Left renal pelvis (tissue), 4 donors: ENCODE measurements around the gene SLC43A1. TPM values are rescaled to one million over a fixed set of nuclear protein-coding genes. Genes with fewer than 3 reads are reported as not detected.
"Not testable (repeated sequence)": the region's sequence is repeated elsewhere in the genome, so short reads cannot be mapped to it uniquely, and the experiment has no call there.

Source experiments
- DNase-seq, 4 donors: peaks; one replicate each; pipeline ENCODE4 v3.0.0-alpha.2; 2013; ENCODE audit warnings: low read depth in 4 of 4, low spot score in 3 of 4
- polyA plus RNA-seq, 4 donors: library from polyadenylated mRNA; unstranded; fragments of 120-200 nt; gene quantifications; one replicate each; pipeline ENCODE4 v1.2.1, GENCODE V29; 2013; ENCODE audit not compliant: insufficient read length in 4 of 4

Gene SLC43A1
- polyA plus RNA-seq: 1 to 10 TPM; 4.9 to 9.7 (median 6.5) TPM

DNA sequence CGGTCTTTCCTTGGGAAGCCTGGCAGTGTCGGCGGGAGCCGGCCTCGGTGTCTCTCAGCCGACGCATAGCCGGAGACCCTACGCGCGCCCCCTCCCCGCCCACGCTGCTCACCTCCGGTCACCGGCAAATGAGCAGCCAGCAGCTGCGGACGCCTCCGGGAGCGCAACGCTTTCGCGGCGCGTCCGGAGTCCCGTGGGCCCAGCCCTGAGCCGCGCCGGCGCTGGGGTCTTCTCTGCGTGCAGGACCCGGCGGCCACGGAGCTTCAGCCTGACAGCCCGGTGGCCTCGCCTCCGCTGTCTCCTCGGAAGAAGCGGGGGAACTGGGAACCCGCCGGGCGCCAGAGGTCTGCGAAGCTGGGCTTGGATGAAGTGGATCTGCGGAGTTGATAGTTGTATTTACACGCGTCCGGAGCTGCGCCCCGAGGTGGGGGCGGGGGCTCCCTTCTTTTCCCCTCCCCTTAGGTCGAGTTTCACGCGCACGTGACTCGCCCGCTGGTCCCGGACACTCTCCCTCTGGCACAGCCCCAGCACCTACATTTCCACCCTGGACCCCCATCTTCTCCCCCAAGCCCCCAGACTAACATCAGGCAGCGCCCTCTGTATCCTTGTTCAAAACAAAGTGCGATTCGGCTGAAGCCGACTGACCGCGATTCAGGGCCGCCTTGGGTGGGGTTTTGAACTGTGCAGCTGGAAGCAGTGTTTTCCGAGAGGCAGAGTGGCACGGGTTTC lies at the start of gene SLC43A1:
TSS of gene SLC43A1 (minus strand) at position 371 of the 729 bp plus-strand sequence. CDS start 1,591 bp downstream, outside the sequence.
- no peak for DNase-seq

DNA sequence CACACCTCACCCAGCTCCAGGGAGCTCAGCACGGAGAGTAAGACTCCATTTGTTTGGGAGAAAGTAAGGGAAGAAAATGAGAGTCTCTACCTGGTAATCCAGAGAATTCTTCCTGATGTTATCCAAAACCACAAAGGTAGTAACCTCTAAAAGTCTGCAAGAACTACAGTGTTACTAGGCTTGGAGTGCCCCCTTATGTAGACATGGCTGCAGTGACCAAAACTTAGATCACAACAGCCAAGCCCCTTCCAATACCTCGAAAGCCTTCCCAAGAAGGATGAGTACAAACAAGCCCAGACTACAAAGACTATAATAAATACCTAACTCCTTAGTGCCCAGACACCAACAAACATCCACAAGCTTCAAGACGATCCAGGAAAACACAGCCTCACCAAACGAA lies 47.1 kb upstream of the SLC43A1 start:
- DNase-seq: no peak

DNA sequence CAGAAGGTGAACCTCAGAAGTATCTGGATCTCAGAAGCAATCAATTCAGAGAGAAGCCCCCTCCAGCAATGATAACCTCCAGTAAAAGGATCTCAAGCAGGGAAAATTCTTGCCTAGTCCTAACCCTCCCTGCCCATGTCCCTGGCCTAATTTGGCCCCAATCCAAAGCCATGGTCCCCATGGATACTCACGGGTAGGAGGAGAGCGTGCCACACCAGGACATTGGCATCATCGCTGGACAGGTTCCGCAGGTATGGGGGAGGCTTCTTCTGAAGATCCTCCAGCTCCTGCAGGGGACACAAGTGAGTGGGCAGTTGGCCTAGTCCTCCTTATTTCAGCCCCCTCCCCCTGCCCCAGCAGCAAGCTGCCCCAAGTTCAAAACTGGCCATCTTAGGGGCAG lies 44.6 kb upstream of the SLC43A1 start:
- DNase-seq: no peak

DNA sequence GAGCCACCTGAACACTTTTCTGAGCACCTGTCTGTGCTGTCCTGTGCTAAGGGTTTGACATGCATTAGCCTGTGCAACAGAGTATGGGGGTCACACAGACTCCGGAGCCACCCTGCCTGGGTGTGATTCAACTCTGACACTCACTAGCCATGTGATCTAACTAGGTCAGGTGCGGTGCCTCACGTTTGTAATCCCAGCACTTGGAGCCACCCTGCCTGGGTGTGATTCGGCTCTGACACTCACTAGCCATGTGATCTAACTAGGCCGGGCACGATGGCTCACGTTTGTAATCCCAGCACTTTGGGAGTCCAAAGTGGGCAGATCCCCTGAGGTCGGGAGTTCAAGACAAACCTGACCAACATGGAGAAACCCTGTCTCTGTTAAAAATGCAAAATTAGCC lies 40.5 kb upstream of the SLC43A1 start:
- no peak for DNase-seq

DNA sequence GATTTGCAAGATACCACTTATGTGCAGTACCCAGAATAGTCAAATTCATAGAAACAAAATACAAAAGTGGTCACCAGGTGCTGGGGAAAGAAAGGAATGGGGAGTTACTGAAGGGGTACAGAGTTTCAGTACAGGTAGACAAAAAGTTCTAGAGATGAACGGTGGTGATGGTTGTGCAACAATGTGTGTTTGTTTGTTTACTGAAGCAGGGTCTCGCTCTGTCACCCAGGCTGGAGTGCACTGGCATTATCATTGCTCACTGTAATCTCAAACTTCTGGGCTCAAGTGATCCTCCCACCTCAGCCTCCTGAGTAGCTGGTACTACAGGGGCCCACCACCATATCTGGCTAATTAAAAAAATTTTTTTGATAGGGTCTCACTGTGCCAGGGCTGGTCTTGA lies 39.9 kb upstream of the SLC43A1 start:
- no peak for DNase-seq

DNA sequence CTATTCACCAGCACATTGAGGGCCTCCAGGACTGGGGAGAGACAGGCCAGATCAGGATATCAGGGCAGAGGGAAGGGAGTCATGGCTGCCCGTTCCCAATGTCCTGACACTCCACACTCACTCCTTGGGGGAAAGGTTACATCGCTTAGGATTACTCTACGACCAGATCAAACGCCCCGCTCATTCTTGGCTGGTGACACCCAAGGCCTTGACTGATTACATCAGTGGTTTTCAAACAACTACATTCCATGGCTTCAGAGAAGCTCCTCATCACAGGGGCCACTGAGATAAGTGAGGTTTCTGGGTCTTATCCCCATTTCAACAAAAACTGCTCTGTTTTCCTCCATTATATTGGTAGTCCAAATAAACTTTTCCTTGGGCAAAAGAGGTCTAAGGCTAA lies 37.0 kb upstream of the SLC43A1 start:
- no peak for DNase-seq

DNA sequence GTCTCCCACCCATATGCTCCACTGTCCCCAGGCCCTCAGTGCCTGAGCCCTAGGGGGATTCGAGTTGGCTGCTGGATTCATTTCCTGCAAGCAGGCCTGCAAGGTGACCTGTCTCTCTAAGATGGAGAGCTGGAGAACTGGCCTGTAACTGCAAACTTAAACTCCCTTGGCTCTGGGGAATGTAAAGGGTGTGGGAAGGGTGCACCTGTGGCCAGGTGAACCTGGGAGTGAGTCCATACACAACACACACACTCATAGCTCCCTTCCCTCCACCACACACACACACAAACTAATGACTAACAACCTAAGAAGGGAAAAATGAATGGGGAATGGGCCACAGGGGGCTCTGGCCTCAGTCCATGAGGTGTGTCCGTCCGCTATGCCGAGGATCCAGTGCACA lies 36.4 kb upstream of the SLC43A1 start:
- DNase-seq: no peak

DNA sequence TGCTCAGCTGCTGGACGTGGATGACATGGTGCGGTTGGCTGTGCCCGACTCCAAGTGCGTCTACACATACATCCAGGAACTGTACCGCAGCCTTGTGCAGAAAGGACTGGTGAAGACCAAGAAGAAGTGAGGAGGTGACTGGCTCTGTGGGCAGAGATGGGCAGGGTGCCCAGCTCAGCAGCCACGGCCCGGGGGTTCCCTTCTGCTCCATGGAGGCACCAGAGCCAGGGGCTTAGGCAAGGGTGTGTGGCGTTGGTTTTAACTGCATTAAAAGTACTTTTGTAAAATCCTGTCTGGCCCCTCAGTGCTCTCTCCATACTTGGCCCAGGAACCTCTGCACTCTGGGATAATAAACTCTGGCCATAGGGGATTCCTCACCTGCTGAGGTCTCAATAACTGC lies 34.5 kb upstream of the SLC43A1 start:
- no peak for DNase-seq

DNA sequence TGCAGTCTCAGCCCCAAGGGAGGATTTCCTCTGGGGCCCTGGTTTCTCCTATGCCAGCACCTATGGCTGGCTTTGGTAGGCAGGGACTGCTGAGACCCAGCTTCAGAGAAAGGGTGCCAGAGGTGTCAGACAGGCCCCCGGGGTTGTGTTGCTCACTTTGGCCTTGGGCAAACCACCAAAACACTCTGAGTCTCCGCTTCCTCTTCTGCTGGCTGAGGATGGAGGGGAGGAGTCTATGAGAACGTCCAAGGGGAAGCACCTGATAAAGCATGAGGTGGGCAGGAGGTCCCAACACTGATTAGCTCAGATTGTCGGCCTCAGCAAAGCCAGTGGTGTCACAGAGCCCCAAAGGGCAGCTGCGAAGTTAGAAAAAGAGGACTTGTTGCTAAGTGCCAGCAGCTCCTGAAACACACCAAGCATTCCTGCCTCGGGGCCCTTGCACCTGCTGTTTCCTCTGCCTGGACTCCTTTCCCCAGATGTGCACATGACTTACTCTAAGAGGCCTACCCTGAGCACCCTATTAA lies 32.4 kb upstream of the SLC43A1 start:
- DNase-seq: no peak

DNA sequence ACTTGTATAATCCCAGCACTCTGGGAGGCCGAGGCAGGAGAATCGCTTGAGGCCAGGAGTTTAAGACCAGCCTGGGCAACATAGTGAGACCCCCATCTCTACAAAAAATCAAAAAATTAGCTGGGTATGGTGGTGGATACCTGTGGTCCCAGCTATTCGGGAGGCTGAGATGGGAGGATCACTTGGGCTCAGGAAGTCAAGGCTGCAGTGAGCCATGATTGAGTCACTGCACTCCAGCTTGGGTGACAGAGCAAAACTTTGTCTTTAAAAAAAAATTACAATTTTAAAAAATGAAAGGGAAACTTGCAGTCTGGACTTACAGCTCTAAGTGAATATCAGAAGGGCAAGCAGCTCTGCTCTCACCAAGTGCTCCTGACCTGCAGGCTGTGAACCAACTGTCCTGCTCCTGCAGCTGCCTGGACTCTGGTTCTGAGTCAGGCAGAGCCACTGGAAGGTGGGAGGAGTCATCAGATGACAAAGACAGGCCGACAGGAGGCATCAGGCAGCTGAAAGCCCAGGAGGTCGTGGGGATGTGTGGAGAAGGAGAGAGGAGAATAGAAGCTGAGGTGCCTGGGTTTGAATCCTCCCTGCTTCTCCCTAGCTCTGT lies 31.5 kb upstream of the SLC43A1 start:
- no peak for DNase-seq

DNA sequence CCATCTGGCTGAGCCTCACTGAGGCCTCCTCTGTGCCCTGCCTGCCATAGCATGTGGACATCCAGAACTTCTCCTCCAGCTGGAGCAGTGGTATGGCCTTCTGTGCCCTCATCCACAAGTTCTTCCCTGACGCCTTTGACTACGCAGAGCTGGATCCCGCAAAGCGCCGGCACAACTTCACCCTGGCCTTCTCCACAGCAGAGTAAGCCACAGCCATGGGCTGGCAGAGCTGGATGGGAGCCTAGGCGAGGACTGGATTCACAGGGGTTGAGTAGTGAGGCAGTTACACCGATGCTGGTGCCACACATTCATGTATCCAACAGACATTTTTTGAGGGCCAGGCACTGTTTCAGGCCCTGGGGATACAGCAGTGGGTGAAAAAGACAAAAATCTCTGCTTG lies 30.9 kb upstream of the SLC43A1 start:
- no peak for DNase-seq

DNA sequence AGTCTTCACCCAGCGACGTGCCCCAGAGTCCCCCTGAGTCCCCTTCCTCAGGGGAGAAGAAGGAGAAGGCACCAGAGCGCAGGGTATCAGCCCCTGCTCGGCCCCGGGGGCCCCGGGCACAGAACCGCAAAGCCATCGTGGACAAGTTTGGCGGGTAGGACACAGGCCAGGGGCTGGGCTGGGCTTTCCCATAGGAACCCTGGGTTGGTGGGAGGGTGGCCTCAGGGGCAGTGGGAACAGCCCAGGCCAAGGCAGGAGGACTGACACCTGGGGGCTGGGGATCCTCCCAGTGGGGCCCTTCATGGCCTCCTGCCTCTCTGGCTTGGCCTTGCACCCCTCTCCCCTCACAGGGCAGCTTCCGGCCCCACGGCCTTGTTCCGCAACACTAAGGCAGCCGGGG lies 30.4 kb upstream of the SLC43A1 start:
- DNase-seq: no peak

DNA sequence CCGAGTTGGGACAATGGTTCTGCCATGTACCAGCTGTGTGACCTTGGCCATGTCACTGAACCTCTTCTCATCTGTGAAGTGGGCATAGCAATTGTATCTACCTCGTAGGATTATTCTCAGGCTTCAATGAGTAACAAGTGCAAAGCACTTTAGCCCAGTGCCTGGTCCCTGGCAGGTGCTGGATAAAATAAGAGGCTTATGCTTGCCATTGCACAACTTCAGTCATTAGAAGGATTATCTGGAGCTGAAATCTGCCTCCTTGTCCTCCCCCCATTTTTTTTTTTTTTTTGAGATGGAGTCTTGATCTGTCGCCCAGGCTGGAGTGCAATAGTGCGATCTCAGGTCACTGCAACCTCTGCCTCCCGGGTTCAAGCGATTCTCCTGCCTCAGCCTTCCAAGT lies 29.1 kb upstream of the SLC43A1 start:
- DNase-seq: no peak

DNA sequence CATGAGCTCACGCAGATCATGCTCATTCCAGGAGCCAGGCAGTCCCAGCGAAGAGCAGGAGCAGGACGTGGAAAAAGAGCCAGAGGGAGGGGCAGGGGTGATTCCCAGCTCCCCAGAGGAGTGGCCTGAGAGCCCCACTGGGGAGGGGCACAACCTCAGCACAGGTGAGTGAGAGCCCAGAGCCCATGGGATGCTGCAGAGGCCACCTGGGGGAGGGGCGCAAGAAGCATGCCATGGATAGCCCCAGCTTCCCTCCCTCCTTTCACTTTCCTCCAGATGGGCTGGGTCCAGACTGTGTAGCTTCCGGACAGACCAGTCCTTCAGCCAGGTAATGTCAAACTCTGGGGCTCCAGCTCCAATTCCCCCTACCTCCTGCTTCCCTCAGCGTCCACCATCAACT lies 28.1 kb upstream of the SLC43A1 start:
- no peak for DNase-seq

DNA sequence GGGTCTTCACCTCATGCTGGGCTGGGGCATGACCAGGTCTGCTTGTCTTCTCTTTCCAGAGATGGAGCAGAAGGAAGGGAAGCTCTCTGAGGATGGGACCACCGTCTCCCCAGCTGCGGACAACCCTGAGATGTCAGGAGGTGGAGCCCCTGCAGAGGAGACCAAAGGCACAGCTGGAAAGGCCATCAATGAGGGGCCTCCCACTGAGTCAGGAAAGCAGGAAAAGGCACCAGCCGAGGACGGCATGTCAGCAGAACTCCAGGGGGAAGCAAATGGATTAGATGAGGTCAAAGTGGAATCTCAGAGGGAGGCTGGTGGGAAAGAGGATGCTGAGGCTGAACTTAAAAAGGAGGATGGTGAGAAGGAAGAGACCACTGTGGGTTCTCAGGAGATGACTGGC lies 27.1 kb upstream of the SLC43A1 start:
- no peak for DNase-seq

DNA sequence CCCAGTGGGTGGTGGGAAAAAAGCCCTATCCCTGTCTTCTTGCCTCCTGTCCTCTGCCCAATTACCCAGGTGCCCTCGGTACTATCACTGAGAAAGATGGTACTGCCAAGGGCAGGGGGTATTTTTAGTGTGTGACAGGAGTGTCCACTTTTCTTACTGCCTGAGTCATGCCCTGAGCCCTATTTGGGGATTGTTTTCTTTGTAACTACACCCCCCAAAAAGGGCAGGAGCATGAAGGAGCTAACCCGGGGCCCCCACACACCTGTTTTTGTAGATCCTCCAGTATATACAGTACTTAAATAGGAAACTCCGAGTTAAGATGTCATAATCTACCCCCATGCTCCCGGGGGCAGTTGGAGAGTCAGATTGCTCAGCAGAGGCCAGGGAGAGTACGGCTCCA lies 25.7 kb upstream of the SLC43A1 start:
- DNase-seq: no peak

DNA sequence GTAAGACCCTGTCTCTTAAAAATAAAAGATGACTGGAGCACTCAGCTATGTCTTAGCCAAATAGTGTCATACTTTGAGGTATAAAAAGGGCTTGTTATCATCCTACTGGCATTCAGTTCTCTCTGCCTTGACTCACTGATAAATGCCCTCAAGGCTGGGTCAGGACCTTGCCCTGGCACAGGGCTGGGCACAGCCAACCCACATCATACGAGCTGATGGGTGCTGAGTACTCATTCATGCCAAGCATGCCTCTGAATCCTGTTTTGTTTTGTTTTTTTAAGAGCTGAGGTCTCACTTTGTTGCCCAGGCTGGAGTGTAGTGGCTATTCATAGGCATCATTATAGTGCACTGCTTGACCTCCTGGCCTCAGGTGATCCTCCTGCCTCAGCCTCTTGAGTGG lies 23.8 kb upstream of the SLC43A1 start:
- DNase-seq: no peak

DNA sequence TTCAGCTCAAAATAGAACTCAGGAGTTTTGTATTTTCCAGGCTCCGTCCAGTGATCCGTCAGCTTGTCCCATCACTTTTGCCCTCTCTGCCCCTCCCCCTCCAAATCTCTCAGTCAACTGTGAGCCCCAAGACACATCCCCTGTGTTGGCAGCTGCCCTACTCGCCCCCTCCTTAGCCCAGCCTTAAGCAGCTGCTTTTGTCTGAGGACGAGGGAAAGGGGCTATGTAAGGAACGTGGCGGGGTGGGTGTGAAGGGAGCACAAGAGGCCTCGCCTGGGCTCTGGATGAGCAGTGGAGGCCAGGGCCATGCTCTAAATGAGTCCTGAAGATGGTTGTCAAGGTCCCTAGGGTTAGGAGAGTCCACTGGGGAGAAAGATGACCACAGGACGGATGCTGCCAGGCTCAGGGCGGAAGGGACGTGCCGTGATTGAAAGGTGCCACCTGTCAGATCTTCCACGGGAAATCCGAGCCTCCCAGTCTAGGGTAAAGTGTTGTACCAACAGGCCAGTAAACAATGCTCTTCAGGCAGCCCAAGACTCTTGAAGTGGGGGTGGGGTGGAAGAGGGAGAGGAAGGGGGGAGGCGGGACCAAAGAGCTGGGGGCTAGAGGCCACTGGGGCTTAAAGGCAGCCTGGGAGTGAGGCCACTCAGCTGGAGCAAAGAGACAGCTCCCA lies 21.6 kb upstream of the SLC43A1 start, which contains the start of gene SMTNL1:
TSS of gene SMTNL1 (plus strand) at position 649 of the 673 bp plus-strand sequence. CDS start 5,048 bp downstream, outside the sequence.
- DNase-seq: no peak

DNA sequence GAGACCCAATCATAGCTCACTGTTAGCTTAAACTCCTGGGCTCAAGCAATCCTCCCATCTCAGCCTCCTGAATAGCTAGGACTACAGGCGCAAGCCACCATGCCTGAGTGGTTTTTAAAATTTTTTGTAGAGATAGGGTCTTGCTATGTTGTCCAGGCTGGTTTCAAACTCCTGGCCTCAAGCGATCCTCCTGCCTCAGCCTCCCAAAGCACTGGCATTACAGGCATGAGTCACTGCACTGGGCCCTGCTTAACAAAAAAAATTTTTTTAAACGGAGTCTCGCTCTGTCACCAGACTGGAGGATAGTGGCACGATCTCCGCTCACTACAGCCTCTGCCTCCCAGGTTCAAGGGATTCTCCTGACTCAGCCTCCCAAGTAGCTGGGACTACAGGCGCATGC lies 18.9 kb upstream of the SLC43A1 start:
- DNase-seq: not testable (repeated sequence)

DNA sequence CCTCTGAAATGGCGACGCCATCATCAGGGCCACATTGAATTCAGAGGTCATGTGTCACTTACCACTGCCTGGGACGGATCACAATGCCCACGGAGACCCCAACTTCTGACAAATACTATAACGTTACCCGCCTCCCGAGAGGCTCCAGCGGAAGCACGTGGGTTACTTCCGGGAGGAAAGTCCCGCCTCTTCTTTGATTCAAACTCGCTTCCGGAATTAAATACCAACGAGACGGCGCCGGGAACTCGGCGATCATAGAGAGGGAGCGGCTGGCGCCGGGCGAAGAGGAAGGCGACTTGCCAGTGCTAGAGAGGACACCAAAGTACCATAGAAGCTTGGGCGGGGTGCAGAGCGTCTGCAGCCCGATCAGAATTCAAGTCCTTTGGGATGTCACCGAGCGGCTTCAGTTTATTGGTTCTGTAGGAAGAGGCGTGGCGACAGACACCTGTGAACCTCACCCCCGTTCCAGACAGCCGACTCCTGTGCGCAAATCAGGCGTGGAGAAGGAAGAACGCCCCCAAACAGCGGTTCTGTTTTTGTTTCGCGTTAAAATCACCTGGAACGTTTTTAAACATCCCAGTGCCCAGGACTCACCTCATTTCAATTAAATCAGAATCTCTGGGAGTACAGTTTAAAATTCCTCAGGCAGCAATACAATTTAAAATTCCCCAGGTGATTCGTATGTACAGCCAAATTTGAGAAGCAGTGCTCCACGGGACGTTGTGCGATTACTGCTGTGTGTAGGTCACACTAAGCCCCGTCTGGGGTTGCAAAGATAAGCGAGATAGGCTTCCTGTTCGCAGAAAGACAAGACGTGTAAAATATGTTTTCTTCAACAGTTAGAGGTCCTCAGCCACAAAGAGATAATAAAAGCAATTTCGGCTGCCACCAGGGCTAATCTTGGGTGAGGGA lies 15.3 kb upstream of the SLC43A1 start, which contains the start of gene TIMM10:
TSS of gene TIMM10 (minus strand) at position 159 of the 912 bp plus-strand sequence. CDS start 565 bp downstream, outside the sequence.
- DNase-seq: peak; percentile 84 to 95 (median 90)
